Epithelial cell of esophagus (primary cell): Measurements from ENCODE around the gene PLA2G2C.

Experiments used
- DNase-seq: peaks from one replicate; pipeline ENCODE4 v3.0.0; 2010; ENCODE audit warnings: low read depth
- H3K4me3 ChIP-seq: 2 replicates; pipeline ENCODE4 v1.5.1; 2011; ENCODE audit warnings: mild to moderate bottlenecking, low read length, control low read depth
- TF ChIP-seq, protein P1 (sequence below): IDR thresholded peaks from 2 replicates; pipeline ENCODE4 v1.5.1; 2011; ENCODE audit warnings: low read depth, mild to moderate bottlenecking, low read length, control low read depth, inconsistent platforms; ENCODE audit not compliant: insufficient read depth; ENCODE audit errors: missing control alignments

PLA2G2C gene

DNA sequence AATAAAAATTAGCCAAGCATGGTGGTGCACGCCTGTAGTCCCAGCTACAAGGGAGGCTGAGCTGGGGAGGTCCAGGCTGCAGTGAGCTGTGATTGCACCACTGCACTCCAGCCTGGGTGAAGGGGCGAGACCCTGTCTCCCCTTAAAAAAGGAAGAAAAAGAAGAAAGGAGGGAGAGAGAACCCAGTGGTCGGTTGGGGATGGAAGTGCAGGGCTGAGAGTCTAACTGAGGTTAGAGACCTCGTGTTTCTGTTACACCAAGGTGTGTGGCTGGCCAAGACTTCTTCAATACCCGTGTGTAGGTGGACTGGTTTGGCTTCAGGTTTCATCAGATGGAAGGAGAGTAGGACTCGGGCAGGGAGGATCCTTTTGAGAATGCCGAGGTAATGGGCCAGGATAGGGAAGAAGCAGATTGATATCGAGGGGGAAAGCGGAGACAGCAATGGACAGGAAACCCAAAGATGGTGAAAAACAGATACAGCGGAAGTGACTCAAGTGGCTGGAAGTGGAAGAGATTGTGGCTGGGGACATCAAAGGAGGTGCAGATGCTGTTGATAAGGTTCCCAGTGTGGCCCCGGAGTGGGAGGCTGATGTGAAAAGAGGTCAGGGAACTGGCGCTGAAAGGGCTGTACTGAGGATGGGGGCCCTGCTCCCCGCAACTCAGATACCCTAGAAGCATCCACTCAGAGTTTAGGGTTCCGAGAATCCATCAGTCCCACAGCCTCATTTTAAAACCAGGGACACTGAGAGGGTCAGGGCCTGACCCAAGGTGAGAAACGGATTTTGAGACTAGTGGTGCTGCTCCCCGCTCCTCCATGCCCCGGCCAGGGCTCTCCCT, 1.1 kb downstream of the PLA2G2C start:
- TF ChIP-seq, protein P1, sequence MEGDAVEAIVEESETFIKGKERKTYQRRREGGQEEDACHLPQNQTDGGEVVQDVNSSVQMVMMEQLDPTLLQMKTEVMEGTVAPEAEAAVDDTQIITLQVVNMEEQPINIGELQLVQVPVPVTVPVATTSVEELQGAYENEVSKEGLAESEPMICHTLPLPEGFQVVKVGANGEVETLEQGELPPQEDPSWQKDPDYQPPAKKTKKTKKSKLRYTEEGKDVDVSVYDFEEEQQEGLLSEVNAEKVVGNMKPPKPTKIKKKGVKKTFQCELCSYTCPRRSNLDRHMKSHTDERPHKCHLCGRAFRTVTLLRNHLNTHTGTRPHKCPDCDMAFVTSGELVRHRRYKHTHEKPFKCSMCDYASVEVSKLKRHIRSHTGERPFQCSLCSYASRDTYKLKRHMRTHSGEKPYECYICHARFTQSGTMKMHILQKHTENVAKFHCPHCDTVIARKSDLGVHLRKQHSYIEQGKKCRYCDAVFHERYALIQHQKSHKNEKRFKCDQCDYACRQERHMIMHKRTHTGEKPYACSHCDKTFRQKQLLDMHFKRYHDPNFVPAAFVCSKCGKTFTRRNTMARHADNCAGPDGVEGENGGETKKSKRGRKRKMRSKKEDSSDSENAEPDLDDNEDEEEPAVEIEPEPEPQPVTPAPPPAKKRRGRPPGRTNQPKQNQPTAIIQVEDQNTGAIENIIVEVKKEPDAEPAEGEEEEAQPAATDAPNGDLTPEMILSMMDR: no peak
- no peak for DNase-seq

DNA sequence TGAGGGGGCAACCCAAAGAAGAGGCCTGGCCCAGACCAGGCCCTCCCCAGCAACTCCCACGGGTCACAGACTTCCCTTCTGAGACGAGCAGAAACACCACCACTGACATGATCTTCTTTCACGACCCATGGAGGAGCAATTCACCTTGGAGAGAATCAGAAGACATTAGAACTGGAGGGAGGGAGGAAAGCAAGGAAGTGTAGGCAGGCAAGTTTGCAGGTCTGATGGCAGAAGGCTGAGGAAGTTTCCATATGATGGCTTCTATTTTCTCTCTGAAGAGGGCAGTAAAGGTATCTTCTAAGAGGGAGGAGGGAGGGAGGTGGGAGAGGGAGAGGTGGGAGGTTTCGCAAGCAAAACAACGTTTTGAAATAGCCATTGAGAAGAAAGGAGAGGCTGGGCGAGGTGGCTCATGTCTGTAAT, 1.8 kb downstream of the PLA2G2C start:
- no peak overlapping the region for H3K4me3 ChIP-seq
- TF ChIP-seq, protein P1: no peak
- peak; percentile 39 for DNase-seq

More for the DNA sequence above, 1.1 kb downstream of the PLA2G2C start:
- H3K4me3 ChIP-seq: no peak overlapping the region

DNA sequence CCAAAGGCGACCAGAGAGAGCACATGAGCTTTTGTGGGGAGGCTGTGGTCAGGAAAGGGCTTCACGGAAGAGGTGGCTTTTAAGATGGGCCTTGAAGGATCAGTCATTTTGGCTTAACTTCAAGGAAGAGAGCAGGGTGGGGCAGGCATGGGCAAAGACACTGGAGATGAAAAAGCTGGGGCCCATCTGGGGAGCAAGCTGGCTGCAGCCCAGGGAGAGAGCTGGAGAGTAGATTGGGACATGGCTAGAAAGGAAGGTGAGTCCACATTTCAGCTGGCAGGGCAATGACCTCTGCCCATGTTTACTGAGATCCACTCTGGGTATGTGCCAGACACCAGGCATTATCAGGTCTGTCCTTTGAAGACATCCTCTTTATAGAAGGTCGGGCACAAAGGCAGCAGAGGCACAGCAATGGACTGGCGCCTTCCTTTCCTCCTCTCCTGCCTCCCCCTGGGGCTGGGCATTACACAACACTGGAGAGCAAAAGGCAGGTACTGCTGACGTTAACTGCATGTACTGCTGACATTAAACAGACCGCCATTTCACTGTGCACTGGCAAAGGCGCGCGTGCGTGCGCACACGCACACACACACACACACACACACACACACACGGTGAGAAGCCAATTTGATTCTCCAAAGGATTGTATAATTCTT, 2.6 kb downstream of the PLA2G2C start:
- DNase-seq: no peak
- TF ChIP-seq, protein P1: no peak
- no peak overlapping the region for H3K4me3 ChIP-seq

DNA sequence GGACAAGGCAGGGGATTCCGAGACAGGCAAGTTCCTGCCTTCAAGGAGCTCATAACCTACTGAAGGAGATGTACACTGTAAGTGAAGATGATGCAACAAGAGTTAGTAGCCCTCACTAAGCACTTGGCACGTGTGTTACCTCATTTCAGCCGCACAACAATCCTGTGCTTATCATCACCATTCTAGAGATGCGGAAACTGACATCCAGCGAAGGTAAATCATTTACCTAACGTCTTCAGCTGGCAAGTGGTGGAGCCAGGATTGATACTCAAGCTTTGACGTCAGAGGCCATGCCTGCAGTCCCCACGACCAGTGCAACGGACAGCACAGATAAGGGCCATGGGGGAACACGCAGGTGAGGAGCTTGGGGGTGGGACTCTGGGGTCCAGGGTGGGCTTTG, 3.3 kb downstream of the PLA2G2C start:
- no peak for DNase-seq
- TF ChIP-seq, protein P1: no peak
- no peak overlapping the region for H3K4me3 ChIP-seq

DNA sequence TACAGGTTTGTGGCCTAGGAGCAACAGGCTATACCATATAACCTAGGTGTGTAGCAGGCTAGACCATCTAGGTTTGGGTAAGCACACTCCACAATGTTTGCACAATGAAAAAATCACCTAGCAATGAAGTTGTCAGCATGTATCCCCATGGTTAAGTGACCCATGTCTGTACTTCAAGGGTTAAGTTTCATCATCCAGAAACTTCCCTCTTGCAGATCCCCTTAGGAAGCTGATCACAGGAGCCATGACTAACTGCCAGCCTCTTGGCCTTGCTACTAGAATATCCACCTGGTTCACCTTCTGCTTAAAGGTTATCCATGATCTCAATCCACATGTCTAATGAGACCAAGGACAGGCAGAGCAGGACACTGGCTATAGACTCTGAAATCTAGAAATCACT, 3.9 kb downstream of the PLA2G2C start:
- no peak for DNase-seq
- no peak overlapping the region for H3K4me3 ChIP-seq
- TF ChIP-seq, protein P1: no peak

DNA sequence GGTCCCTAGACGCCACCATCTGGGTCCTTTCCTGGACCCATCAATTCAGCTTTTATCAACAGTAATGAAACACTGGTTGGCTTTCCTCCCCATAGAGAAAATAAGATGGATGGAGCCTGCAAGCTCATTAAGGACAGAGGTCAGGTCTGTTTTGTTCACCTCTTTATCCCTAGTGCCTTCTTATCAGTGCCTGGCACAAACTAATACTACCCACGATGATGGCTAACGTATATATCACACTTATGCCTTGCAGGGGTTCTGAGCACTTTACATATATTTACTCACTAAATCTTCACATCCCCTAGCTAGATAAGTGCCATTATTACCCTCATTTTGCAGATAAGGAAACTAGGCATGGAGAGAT, 5.5 kb downstream of the PLA2G2C start:
- TF ChIP-seq, protein P1: no peak
- DNase-seq: no peak
- no peak overlapping the region for H3K4me3 ChIP-seq
